IPS-NIHi7 (cell line): ENCODE measurements around the gene SIGLEC1.

Experiments
- DNase-seq: peaks from one replicate; pipeline ENCODE4 v3.0.0; 2012; ENCODE audit warnings: mixed read lengths; ENCODE audit errors: extremely low spot score

SIGLEC1 gene

GRCh38 chr20:3712279-3712873 is at the start of gene SIGLEC1:
Gene SIGLEC1 (minus strand): TSS chr20:3712600. CDS start chr20:3707128, 5,472 bp downstream.
- DNase-seq: no peak

- no peak for DNase-seq
Measured at GRCh38 chr20:3760655-3761348, 48.4 kb upstream of the SIGLEC1 start.

- DNase-seq: no peak
Measured at GRCh38 chr20:3759884-3760283, 47.5 kb upstream of the SIGLEC1 start.

GRCh38 chr20:3759316-3759823 is 47.0 kb upstream of the SIGLEC1 start:
- no peak for DNase-seq

- DNase-seq: no peak
Measured at GRCh38 chr20:3758566-3758965, 46.2 kb upstream of the SIGLEC1 start.

- no peak for DNase-seq
Measured at GRCh38 chr20:3757268-3757667, 44.9 kb upstream of the SIGLEC1 start.

- no peak for DNase-seq
Measured at GRCh38 chr20:3755814-3756480, 43.5 kb upstream of the SIGLEC1 start.

- no peak for DNase-seq
Measured at GRCh38 chr20:3755269-3755668, 42.9 kb upstream of the SIGLEC1 start.

- DNase-seq: no peak
Measured at GRCh38 chr20:3754276-3754630, 41.9 kb upstream of the SIGLEC1 start.

GRCh38 chr20:3753501-3754275 is 41.3 kb upstream of the SIGLEC1 start:
- no peak for DNase-seq

- peak; percentile 85 for DNase-seq
Measured at GRCh38 chr20:3753098-3753497, 40.7 kb upstream of the SIGLEC1 start.

- DNase-seq: no peak
Measured at GRCh38 chr20:3752386-3752759, 40.0 kb upstream of the SIGLEC1 start.

GRCh38 chr20:3751675-3752385 is 39.4 kb upstream of the SIGLEC1 start:
- peak; percentile 65 for DNase-seq

- DNase-seq: peak; percentile 51
Measured at GRCh38 chr20:3751305-3751674, 38.9 kb upstream of the SIGLEC1 start.

- peak; percentile 85 for DNase-seq
Measured at GRCh38 chr20:3749689-3750531, 37.5 kb upstream of the SIGLEC1 start.

GRCh38 chr20:3749087-3749688 is 36.8 kb upstream of the SIGLEC1 start:
- no peak for DNase-seq

GRCh38 chr20:3748073-3748472 is 35.7 kb upstream of the SIGLEC1 start:
- DNase-seq: no peak

GRCh38 chr20:3747471-3747870 is 35.1 kb upstream of the SIGLEC1 start:
- no peak for DNase-seq

- no peak for DNase-seq
Measured at GRCh38 chr20:3745686-3746173, 33.3 kb upstream of the SIGLEC1 start.
